H54 (cell line): ENCODE data around the gene CPAMD8.
"Not testable (repeated sequence)": the region's sequence is repeated elsewhere in the genome, so short reads cannot be mapped to it uniquely, and the experiment has no call there.

ENCODE experiments used
- DNase-seq: peaks from one replicate; pipeline ENCODE4 v3.0.0; 2011; ENCODE audit warnings: low spot score, mixed read lengths; ENCODE audit not compliant: insufficient read length
- FAIRE-seq: peaks from 3 replicates; lab custom pipeline; 2011; peaks lifted over from hg19 to GRCh38; lab: Jason Lieb, UNC
- POLR2A ChIP-seq: IDR thresholded peaks from 2 replicates; pipeline ENCODE4 v1.6.1; 2011; ENCODE audit warnings: low read depth, mild to moderate bottlenecking, low read length

The CPAMD8 gene

DNA sequence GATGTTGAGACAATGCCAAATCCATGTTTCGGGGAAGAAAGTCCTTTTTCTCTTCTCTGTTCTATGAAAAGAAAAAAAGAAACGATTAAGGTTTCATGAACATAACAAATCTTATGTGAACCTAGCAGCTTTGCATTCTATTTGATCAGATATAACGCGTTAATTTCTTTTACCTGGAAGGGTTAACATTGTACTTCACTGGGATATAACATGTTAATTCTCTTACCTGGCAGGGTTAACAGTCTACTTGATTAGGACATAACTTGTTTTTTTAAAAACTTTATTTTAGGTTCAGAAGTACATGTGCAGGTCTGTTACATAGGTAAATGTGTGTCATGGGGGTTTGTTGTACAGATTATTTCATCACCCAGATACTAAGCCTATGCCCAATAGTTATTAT is 68.8 kb downstream of the CPAMD8 start:
- DNase-seq (no peak), FAIRE-seq (no peak)
- no peak for TF ChIP-seq POLR2A

- DNase-seq (no peak), FAIRE-seq (no peak)
- no peak for TF ChIP-seq POLR2A
These were observed 69.4 kb downstream of the CPAMD8 start for GRCh38 chr19:16957151-16957701.

DNA sequence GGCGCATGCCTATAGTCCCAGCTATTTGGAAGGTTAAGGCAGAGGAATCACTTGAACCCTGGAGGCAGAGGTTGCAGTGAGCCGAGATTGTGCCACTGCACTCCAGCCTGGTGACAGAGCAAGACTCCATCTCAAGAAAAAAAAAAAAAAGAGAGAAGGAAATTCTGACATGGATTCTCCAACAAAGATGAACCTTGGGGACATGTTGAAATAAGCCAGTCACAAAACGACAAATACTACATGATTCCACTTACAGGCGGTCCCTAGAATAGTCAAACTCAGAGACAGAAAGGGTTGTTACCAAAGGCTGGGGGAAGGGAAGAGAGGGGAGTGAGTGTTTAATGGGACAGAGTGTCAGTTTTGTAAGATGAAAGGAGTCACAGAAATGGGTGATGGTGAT is 71.4 kb downstream of the CPAMD8 start:
- FAIRE-seq (no peak), DNase-seq (no peak)
- TF ChIP-seq POLR2A, result no peak

DNA sequence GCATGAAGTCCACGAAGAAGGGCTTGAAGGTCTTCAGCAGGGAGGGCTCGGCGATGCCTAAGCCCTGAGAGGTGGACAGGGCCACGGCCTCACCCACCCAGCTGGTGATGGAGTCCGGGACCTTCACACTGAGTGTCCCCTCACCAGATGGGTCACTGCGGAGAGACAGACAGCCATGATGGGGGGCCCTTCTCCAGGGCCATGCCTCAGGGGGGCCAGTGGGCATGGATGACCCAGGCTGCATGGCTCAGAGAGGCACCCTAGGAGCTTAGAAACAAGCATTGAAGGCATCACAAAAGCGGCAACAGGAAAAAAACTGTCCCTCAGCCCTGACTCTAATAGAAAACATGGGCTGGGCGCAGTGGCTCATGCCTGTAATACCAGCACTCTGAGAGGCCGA is 74.6 kb downstream of the CPAMD8 start:
- no peak for FAIRE-seq
- TF ChIP-seq POLR2A, result no peak
- no peak for DNase-seq

DNA sequence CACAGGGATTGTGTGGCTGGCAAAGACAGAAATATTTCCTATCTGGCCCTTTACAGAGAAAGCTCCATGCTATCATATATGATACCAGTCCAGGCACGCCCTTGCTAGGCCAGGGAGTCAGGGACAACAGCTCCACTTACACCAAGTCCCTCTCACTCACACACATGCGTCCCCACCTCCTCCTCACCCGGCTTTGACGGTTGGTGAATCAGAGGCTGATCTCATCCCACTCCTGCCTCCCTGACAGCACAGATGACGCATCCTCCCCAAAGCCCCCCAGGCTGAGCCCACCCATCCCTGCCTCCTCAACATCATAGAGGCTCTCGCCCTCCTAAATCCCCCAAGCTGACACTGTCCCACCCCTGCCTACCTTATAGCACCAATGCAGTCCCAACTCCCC is 75.1 kb downstream of the CPAMD8 start:
- TF ChIP-seq POLR2A, result no peak
- DNase-seq (peak; percentile 65), FAIRE-seq (no peak)

GRCh38 chr19:16949496-16950023 is 77.0 kb downstream of the CPAMD8 start:
- no peak for TF ChIP-seq POLR2A
- DNase-seq (no peak), FAIRE-seq (no peak)

DNA sequence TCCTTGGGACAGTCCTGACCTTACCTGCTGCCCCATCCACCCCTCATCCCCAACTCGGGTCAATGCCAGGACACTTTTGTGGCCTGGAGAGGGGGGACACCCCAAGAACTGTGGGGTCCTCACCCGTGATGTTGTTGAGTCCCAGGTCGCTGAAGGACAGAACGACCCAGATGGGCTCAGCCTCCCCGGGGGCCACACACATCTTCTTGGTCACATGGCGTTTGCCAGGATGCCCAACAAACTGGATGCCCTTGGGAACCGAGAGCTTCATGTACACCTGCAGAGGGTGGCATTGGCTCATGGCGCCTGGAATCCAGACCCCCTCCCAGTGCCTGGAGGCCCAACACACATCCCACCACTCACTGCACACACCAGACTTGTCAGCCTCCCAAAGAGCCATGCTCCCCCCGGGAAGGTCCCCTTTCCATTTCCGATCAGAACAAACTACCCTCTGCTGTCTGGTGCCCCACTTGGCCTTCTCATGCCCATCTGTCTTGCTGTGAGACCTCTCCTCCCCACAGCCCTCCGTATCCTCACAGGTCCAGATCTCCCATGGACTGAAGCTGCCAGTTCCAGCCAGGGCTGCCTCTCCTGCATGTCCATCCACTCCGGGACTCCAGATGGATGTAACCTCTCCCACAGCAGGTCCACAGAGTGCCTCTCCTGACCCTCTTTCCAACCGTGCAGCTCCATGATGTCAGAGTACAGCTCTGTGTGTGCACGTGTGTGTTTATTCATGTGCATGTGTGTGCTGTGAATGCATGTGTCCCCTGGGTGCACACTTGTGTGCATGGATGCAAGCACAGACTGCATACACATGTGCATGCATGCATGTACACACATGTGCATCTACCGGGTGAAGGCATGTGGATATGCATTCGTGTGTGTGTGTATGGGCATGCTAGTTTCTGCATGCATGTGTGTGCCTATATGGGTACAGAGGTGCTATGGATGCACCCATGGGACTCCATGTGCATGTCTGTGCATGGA is 79.4 kb downstream of the CPAMD8 start:
- no peak for FAIRE-seq
- no peak for TF ChIP-seq POLR2A
- no peak for DNase-seq

- no peak for FAIRE-seq
These were observed 80.7 kb downstream of the CPAMD8 start for GRCh38 chr19:16945762-16946465.

GRCh38 chr19:16945364-16945714 is 81.3 kb downstream of the CPAMD8 start:
- no peak for FAIRE-seq
- no peak for DNase-seq
- TF ChIP-seq POLR2A, result no peak

More at GRCh38 chr19:16945762-16946465, 80.7 kb downstream of the CPAMD8 start:
- TF ChIP-seq POLR2A, result no peak
- DNase-seq, result no peak

DNA sequence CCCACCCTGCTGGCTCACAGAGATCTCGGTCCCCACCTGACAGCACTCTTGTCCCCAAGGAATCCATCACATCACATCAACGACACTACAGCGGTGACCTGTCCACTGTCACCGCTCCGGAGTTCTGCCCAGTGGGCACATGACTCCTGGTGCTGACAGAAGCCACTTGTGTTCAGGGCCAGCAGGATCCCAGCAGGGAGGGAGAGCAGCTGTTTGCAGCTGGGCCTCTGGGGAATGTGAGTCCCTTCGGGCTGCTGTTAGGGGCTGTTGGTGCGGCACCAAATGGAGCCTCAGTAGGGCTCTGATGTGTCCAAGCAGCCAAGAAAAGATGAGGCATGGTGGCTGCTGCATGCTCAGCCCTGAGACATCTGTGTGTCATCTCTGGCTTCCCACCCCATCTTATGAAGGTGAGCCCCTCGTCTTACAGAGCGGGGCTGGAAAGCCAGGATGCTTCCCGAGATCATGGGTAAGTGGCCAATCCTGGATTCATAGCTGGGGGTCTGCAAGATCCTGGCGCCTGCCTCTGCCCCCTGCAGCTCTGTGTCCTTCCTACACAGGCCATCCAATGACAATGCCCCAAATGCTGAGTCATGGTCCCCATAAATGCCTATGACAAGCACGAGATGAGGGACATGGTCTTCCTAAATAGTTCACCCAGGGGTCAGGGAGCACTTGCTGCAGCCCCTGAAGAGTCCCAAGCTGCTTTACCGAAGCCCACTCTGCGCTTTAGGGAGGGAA is 81.8 kb downstream of the CPAMD8 start:
- FAIRE-seq, result no peak
- no peak for TF ChIP-seq POLR2A
- DNase-seq, result no peak

GRCh38 chr19:16943942-16944625 is 82.5 kb downstream of the CPAMD8 start:
- no peak for TF ChIP-seq POLR2A
- DNase-seq (no peak), FAIRE-seq (no peak)

DNA sequence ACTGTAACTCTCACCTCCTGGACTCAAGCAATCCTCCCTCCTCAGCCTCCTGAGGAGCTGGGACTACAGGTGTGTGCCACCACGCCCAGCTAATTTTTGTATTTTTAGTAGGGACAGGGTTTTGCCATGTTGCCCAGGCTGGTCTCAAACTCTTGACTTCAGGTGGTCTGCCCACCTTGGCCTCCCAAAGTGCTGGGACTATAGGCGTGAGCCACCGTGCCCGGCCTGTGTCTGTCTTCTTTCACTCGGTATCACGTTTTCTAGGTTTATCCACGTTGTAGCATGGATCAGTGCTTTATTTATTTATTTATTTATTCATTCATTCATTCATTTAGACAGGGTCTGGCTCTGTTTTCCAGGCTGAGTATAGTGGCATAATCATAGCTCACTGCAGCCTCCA is 83.5 kb downstream of the CPAMD8 start:
- DNase-seq, FAIRE-seq: not testable (repeated sequence)

- no peak for TF ChIP-seq POLR2A
- DNase-seq, result no peak
- FAIRE-seq, result no peak
These were observed 84.0 kb downstream of the CPAMD8 start for GRCh38 chr19:16942583-16942982.
